Activated CD4-positive, alpha-beta T cell treated with anti-CD3 and anti-CD28 coated beads, Interleukin-2, Interleukin-4, amounts not matched to agents 100 ng/mL and 50 ng/mL, durations not matched to agents 16 hours and 8 hours (primary cell): ENCODE results near the gene ALCAM.
"Not testable (repeated sequence)": the region's sequence is repeated elsewhere in the genome, so short reads cannot be mapped to it uniquely, and the experiment has no call there.

Experiments
- DNase-seq: peaks from one replicate; pipeline ENCODE4 v3.0.0-alpha.2; 2020; ENCODE audit warnings: low spot score

Gene ALCAM

DNA sequence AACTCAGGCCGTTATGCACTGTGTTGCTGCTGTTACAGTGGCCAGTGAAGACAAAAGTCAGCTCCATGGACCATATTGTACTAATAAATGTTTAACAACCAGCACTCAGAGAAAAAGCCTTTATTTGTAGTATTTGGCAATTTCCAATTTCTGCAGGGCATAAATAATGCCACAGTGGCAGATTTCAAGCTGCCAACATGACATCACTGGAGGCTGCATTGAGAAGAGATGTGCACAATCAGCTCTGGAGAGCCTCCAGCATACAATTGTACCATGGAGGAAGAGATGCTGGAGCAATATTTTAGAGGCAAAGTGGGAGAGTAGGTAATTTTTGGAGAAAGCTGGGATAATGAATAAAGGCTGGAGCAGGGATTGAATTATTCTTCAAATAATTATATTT, 9.7 kb upstream of the ALCAM start:
- DNase-seq = no peak

DNA sequence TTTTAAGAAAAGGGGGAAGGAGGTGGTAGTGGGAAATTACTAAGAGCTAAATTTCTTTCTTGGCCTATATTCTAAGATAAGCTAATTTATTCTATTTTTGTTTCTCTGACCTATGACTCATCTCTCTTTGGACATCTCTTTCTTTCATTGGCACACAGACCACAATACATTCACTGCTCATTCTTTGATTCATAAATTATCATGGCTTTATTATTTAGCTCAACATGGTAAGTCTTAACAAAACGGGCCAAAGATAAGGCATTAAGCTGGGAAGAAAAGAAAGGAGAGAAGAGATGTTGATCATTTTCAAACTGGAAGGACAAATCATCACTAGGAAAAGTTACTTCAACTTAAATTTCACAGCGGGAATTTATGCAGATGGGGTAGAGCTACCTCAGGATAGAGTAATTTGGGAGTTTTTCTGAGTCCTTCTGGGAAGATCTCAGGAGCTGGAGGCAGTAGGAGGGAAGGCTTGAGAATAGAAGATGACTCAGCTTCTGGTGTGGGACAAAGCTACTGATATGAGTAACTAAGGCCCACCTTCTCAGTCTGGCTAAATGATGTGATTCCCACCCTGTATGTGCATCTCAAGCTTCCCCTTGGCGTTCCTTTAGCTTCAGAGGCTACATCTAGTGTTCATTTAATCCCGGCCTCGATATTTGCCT, 7.5 kb upstream of the ALCAM start:
- no peak for DNase-seq

DNA sequence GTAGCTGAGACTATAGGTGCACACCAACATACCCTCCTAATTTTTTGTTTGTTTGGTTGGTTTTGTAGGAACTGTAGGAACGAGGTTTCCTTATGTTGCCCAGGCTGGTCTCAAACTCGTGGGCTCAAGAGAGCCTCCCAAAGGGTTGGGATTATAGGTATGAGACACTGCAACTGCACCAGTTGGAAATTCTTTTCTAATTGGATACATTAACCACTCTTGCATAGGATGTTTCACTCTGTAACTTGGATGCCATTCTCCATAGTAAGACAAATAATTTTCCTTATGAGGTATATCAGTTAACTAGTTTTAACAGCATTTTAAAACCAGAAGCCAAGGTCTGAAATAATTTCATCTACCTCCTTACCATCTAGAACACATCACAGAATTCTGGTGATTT, 6.7 kb upstream of the ALCAM start:
- DNase-seq = no peak

DNA sequence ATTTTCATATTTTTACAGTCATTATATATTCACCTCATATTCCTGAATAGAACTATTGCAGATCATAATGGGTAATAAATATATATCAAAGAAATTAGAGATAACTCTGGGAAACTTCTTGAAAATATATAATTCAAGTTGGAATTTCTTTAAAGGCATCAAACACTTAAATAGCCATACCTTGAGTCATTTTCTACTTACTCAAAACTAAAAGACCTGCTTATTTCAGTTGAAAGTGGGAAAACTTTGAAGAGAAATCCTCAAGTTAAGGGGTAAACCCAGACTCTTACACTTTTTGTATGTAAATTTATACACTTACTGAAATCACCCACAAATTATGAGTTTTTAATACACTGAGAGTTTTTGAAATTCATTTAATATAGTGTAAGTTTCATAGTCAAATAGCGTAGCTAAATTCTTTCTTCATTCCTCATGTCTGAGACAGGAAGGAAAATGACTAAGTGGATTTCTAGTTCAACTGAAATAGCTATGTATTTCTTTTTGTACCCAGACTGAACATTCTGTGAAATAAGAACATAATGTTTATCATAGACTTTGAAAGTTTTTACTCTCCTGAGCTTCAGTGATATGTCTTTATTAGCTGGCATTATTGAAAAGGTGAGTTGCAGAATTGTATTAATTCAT, 4.6 kb upstream of the ALCAM start:
- no peak for DNase-seq

DNA sequence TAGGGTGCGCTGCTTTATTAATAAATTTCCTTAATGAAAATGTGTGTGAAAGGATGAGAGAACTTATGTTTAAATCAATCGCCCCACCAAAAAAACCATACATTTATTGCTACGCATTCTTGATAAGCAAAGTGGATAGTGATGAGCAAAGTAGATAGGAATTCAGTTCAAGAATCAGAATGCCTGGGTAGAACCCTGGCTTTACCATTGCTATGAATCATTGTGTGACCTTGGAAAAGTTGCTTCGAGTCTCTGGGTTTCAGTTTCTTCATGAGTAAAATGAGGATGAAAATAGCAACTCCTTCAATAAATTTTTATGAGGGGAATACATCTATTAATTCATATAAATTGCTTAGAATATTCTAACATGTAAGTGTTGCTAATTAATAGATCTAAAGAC, 2.6 kb upstream of the ALCAM start:
- DNase-seq = no peak

DNA sequence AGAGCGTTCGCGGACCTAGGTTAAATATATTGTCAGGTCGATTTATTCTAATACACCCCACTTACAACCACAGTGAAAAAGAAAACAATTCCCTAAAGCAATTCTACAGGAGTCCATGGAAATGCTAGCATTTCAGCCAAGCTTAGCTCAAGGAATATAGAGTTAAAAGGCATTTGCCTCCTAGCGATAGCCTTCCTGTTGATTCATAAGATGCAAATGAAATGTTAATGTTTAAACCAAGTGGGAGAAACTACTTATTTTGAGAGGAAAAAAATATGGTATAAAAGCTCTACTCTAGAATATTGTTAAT, 1.7 kb upstream of the ALCAM start:
- no peak for DNase-seq

DNA sequence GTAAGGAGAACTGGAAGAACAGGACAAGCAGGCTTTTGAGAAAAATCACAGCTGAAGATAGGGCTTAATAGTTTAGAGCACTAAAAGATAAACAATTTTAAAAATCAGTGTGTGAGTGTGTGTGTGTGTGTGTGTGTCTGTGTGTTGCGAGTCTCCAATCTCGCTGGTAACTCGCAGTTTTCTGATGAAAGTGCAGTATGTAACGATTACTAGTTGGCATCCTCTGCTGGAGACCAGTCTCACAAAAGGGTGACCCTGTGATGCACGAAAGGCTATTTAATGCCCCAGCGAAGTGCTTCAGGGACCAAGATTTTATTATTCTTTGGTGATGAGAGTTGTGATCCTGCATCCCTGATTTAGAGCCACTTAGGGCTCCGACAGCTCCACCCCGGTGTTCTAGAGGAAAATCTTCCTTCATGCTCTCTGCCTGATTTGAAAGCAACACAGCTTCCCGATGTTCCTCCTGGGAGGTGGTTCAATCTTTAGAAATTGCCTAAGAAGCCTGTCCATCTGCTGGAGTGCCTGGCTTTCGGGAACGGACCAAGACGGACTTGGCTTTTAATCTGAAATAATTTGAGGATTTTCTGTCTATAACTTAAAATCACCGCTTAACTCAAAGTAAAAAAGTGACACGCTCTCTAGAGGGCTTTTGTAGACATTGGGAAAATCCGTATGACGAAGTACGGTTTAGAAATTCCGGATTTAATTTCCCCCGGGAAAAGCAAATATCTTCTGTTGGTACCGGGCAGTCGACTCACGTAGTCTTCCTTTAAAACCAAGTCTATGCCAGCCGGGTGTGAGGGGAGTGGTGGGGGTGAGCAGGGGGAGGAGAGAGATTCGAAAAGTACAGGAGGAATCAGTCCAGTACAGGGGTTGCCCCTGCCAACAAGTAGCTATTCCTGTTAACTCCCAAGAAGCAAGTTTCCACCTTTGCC, 1.1 kb upstream of the ALCAM start:
- DNase-seq = no peak

DNA sequence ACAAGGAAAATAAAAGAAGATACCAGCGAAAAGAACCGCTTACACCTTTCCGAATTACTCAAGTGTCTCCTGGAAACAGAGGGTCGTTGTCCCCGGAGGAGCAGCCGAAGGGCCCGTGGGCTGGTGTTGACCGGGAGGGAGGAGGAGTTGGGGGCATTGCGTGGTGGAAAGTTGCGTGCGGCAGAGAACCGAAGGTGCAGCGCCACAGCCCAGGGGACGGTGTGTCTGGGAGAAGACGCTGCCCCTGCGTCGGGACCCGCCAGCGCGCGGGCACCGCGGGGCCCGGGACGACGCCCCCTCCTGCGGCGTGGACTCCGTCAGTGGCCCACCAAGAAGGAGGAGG, 325 bp downstream of the ALCAM start:
- peak; percentile 11 for DNase-seq

DNA sequence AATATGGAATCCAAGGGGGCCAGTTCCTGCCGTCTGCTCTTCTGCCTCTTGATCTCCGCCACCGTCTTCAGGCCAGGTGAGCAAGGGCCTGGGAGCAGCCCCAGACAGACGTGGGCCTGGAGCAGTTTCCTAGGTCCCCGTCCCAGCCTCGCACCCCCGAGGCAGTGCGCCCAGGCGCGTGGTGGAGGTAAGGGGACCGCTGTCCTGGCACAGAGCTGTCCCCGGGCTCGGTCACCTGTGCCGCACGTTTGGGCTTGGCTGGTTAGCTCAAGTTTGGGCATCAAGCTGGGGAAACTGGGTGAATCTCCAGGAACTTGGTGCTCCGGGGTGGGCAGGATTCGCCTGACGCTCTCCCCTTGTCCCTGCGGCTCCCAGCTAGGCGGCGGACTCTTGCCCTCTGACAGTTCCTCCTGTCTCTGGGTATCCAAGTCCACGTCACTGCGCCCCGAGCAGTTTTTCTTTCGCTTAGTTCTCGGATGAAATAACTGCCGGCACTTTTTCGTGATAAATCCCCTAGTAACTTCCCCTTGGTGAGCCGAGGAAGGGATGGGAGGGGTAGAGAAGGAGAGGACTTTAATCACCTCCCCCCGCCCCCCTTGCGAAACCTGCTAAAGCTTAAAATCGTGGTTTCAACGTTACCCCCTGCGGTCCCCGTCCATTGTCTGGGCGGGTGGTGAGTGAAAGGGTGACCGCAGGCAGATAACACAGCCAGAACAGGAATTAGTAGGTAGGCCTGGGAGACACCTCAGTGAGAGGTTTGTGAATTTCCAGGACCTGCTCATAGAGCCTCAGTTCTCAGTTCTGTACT, 901 bp downstream of the ALCAM start:
- DNase-seq = peak; percentile 84

DNA sequence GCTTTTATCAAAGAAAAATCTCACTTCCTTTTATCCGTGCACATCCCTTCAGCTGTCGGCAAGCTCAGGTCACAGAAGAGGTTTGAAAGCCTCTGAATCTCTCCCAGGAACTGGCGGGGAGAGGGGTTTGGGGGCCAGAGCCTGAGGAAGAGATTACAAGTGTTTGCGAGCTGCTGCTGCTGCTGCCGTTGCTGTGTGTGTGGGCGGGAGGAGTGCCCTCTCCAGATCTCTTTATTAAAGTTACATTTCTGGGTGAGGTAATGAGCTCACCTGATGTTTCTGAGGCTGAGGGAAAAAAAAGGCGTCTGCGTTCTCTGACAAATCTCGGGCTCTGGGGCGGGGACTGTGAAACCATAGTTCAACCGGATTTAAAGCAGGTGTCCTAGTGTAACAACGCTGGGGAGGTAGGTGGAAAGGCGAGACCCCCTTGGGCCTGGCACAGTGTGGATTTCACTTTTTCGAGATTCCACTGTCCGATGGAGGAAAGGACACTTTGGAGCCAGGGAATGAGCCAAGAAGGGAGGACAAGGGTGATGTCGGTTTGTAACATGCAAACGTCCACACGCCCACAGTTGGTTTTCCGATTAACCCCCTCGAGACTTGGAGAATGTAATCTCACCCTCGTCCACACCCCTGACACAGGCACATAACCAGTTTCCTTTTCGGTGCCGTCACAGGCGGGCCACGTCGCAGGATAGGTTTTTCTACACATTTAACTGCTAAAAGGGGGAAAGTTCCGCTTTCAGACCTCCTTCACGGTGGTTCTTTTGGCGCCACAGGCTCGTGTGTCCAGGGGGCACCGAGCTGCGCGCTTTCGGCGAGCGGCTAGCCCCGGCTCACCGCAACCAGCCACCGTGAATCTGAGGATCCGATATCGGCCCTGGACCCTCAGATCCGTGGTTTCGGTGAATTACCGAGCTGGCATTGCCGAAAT, 2.1 kb downstream of the ALCAM start:
- peak; percentile 79 for DNase-seq

DNA sequence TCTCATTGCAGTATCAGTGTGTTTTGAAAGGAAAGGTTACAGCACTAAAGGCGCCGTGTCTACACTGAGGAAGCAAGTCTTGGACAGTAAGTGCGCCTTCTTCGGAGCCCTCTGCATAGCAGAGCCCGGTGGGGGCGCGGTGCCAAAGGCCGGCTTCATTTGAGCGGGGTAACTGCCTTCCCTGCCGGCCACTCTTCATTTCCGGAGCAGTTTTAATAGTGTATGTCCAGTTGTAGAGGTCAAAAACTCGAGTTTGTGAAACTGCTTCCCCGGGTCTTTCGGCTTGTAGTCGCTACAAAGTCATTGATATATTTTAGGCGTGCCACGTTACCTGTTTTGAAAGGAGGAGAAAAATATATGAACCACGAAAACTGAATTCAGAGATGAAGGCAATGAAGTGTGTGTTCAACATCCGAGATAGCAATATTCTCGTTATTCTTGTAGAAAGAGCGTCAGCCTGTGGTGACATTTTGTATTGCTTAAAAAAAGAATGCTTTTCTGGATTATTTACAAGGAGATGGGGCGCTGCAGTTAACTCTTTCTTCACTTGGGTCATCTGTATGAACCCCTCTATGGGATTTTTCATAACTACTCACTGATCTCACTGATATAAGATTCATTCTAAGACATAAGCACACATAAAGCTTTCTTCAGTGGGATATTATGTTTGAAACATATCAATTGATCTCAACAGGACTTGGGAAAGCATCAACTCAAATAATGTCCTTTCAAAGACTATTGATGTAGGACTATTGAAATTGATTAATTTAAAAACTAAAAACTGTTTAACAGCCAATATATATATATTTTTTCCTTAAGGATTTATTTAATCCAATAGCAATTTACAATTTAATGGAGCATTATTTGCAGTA, 3.0 kb downstream of the ALCAM start:
- DNase-seq = peak; percentile 59

DNA sequence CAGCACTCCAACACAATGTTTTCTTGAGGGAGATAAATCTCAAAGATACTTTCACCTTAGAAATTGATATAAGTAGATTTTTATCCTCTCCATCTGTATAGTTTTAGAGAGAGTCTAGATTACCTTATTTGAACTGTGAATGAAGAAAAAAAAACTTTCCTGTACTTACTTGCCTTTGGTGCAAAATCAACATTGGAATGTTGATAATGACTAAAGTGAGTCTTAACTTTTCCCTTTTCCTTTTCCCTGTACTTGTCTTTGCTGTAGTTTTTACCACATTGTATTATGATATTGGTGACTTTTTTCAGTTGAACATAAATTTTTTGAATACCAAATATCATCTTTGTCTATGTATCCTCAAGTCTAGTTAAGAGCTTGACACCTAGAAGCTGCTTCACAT, 6.7 kb downstream of the ALCAM start:
- DNase-seq = no peak

DNA sequence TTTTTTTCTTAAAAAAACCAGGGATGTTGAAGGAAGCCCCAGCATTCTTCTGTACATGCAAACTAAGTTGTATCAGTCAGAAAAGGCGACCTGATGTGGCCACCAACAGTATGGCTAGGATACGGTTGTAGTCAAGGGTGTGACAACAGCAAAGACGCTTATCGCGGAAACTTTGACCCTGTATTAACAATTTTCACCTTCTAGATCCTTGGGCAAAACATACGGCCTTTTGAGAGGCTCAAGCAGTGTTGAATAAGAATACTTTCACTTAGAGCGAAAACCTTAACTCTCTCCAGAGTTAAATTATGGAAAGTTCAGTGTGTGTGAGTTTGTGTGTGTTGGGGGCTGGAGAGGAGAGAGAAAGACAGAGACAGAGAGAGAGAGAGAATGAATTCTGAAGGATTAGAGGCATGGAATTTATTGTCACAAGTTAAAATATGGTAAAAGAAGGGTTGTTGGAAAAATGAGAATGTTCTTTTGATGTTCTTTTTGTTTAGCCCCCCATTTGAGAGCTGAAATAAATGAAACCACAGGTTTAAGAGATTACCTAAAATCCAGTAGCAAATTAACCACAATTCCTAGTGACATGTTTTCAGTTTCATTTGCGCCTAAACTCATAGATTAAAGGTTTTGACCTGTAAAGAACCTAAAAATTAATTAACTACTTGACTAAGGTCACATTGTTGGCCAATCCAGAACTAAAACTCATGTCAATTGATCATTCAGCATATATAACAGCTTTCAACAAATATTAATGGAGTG, 9.2 kb downstream of the ALCAM start:
- DNase-seq = no peak

DNA sequence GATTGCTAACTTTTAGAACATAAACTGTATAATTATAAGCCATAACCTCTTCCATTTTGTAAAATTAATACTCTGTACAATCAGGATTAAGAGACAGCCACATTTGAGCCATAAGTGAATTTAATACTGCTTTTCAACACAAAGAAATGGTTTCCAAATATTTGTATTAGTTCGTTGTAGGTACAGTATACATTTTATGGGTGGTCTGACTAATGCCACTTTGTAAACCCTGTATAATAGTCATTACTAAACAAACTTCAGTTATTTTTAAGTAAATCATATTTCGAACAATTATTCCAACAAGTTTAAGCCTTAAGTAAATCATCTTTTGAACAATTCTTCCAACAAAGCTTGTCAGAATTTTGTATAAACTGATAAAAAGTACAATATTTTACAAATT, 11.0 kb downstream of the ALCAM start:
- no peak for DNase-seq

DNA sequence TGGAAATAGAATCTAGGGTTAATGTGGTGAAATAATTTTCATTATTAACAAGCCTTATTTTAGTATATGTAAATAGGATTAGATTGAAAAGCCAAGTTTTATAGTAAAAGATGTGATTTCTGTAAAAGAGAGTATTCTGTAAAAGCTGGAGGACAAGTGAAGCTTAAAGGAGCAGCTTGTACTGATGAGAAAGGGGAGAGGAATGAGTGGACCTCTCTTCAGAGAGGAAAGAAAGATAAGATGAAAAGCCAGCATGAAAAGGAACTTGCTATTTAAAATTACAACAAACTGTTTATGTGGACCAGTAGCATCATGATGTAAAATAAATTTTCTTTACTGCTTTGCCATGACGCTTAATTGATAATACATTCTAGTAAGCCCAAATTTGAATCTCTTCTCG, 18.5 kb downstream of the ALCAM start:
- no peak for DNase-seq

DNA sequence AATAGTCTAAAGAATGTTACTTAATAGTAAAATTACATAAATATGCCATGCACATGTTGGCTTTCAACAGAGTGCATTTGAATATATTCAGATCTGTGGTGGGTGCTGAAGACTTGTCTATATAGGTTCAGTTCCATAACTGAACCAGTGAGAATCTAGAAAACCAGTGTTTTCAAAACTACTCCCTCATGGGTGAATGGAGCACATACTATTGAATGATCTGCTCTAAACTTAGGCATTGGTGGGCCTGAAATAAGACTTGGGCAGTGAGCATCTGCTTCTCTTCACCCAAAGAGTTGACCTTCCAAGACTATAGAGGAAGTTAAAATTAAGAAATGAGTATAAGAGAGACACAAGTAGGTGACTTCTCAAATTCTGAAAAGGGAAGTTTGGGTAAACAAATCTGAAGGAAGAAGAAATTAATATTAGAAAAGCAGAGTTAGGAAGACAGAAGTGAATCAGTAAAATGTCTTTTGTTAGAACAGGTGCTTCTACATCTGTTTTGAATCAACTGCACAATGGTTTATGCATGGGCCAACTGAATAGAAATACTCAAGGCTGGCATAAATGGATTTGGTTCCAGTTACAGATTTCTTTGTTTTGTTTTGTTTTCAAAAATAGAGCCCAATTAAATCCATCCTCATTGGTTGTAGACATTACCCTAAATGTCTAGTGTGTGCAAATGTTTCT, 19.3 kb downstream of the ALCAM start:
- no peak for DNase-seq

DNA sequence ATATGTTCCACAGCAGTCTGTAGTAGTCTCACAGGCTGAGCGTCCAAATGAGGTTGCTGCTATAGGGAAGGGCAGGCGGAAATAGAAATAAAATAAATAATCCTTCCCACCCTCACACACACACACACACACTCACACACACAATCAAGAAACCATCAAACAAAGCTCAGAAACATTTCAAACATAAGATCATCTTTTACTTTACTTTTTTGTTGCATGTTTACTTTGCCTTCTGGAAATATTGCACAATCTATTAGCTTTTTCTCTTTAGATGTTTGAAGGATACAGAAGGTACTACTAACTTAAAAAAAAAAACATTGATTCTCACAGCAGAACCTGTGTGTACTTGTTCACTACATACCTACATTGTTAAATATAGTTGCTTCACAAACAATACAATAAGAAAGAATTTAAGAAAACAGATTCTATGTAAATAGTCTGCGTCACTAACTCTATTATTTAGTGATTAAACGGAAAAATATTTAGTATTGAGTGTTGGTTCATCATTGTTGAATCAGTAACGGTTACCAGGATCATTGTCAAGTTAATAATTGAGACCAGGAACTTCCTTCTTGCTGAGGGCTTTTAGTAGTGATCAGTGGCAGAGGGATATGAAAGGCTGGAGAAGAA, 20.5 kb downstream of the ALCAM start:
- DNase-seq = no peak

DNA sequence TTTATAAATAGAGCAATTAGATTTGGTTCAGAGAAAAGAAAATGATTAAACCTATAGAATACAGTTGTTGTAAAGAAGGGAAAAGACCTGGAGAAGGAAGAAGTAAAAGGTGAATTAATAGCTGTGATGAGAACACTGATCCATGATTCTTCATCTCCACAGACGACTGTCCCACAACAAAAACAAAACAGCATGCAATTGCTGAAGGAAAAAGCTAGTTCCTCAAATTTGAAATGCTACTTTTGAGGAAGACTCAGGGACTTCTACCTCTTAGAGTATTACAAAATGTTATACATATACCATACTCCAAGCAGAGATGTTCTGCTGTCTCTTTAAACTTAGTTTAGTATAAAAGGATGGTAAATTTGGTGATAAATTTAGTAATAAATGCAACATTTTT, 21.5 kb downstream of the ALCAM start:
- DNase-seq = no peak

DNA sequence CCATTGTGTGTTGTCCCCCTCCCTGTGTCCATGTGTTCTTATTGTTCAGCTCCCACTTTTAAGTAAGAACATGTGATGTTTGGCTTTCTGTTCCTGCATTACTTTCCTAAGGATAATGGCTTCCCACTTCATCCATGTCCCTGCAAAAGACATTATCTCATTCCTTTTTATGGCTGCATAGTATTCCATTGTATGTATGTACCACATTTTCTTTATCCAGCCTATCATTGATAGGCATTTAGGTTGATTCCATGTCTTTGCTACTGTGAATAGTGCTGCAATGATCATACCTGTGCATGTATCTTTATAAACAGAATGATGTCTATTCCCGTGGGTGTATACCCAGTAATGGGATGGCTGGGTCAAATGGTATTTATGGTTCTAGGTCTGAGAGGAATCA, 23.1 kb downstream of the ALCAM start:
- DNase-seq = not testable (repeated sequence)
